Measurements from ENCODE around the gene KIF16B. TPM values are rescaled to one million over a fixed set of nuclear protein-coding genes. Genes with fewer than 3 reads are reported as not detected.

The KIF16B gene
- total and polyA plus RNA-seq, 2 of the 8 experiments (the other 6 are each of a cell fraction or from before 2014, with no cell fraction given), result 3.0 to 9.2 TPM

GRCh38 chr20:16397086-16397485, 176.2 kb downstream of the KIF16B start:
- no peaks in the 10 kb centered on the region for H3K36me3 ChIP-seq (ENCODE audit: control insufficient read depth in 2 of 4, insufficient read depth in 4 of 4, low read length in 3 of 4)
- no peaks in the 10 kb centered on the region for H3K9me3 ChIP-seq (ENCODE audit: insufficient read depth in 2 of 2, low read depth in 1 of 2, low read length in 1 of 2)
- H3K27me3 ChIP-seq (replicated peaks in 1 of 4; ENCODE audit: control insufficient read depth in 3 of 4, extremely low read depth in 1 of 4, insufficient read depth in 3 of 4, low read length in 3 of 4), result no peaks in the 10 kb centered on the region
- H3K4me3 ChIP-seq (ENCODE audit: extremely low read depth in 1 of 4, insufficient read depth in 2 of 4, low read depth in 3 of 4, low read length in 4 of 4), result no peak overlapping the region
- CTCF ChIA-PET (ENCODE audit: partially characterized antibody), result interaction anchor here (0.6 kb wide), 1 partner anchor 40 kb away, joined by 3 read pairs; no protein-coding TSS in a partner anchor
- no peak overlapping the region for H3K56ac ChIP-seq (replicated peaks; ENCODE audit: insufficient read length, low read depth, low read length)
- H2BK120ac ChIP-seq (replicated peaks; ENCODE audit: low read depth, low read length), result no peak overlapping the region
- no peak overlapping the region for H3K23ac ChIP-seq (ENCODE audit: insufficient read length)
- H3K4ac ChIP-seq (replicated peaks; ENCODE audit: insufficient read length, low read depth, low read length), result no peak overlapping the region
- H2BK5ac ChIP-seq (ENCODE audit: low read depth, low read length), result no peak overlapping the region
- no peak overlapping the region for H4K91ac ChIP-seq (replicated peaks; ENCODE audit: insufficient read length, low read length)
- no peak for FAIRE-seq
- no peaks in the 10 kb centered on the region for H3K79me1 ChIP-seq (ENCODE audit: low read depth, low read length)
- no peak overlapping the region for H4K5ac ChIP-seq (ENCODE audit: insufficient read length, low read depth, low read length)
- H2AFZ ChIP-seq (ENCODE audit: low read length), result no peak overlapping the region
- no peak overlapping the region for H3K27ac ChIP-seq (ENCODE audit: low read depth, low read length)
- no peak overlapping the region for H3K14ac ChIP-seq (ENCODE audit: insufficient read length)
- H2AK5ac ChIP-seq (ENCODE audit: low read depth, low read length), result no peak overlapping the region
- no peak overlapping the region for H3K18ac ChIP-seq (ENCODE audit: extremely low read depth, low read length)
- no peak overlapping the region for H3K4me2 ChIP-seq (ENCODE audit: insufficient read depth in 1 of 2, low read depth in 2 of 2, low read length in 2 of 2)
- H3K4me1 ChIP-seq (replicated peaks in 1 of 4; ENCODE audit: control insufficient read depth in 3 of 4, insufficient read depth in 4 of 4, low read length in 3 of 4), result peaks cover 0 to 3% (median 0%) of the 10 kb centered on the region in 4 experiments; a peak in 1 of 7 replicates
- no peak overlapping the region for H2BK15ac ChIP-seq (ENCODE audit: low read length)
- no peak overlapping the region for H3K9ac ChIP-seq (replicated peaks in 1 of 4; ENCODE audit: extremely low read depth in 1 of 4, low read depth in 3 of 4, low read length in 3 of 4)
- POLR2A ChIA-PET (ENCODE audit: partially characterized antibody), result no interaction called here
- 92% methylated on average over 4 of the region's 4 CpGs; no CpG with 5 or more reads in 1 of the 2 experiments for WGBS, 2 experiments (ENCODE audit: extremely low coverage in 1 of 2, insufficient coverage in 1 of 2, insufficient read length in 1 of 2, insufficient replicate concordance in 2 of 2, low coverage in 1 of 2, low lambda C conversion rate in 2 of 2, missing lambda C conversion rate in 1 of 2)
- H4K8ac ChIP-seq (ENCODE audit: extremely low read depth, insufficient read depth, low read length), result no peak overlapping the region
- no peaks in the 10 kb centered on the region for H3K79me2 ChIP-seq (ENCODE audit: control insufficient read depth in 1 of 2, insufficient read depth in 2 of 2, low read length in 2 of 2)
- no peak overlapping the region for H2BK20ac ChIP-seq (ENCODE audit: low read length)
- no peak overlapping the region for H2BK12ac ChIP-seq (ENCODE audit: low read depth, low read length)
- no peak for TF ChIP-seq FOSL1 (IDR thresholded peaks at IDR 0.05; ENCODE audit: insufficient read depth, low read depth, low read length)
- no peak for TF ChIP-seq TAF7 (optimal IDR thresholded peaks at IDR 0.05; ENCODE audit: borderline replicate concordance, low read depth, low read length)
- TF ChIP-seq MAFK (IDR thresholded peaks at IDR 0.05; ENCODE audit: low read depth, low read length), result no peak
- no peak for TF ChIP-seq BCL11A (IDR thresholded peaks at IDR 0.05; ENCODE audit: low read depth in 2 of 2, low read length in 2 of 2)
- no peak for TF ChIP-seq SRF (IDR thresholded peaks at IDR 0.05; ENCODE audit: low read depth, low read length)
- TF ChIP-seq HDAC2 (IDR thresholded peaks at IDR 0.05; ENCODE audit: borderline replicate concordance in 1 of 2, low read depth in 2 of 2, low read length in 2 of 2), result no peak
- no peak for TF ChIP-seq TEAD4 (IDR thresholded peaks at IDR 0.05; ENCODE audit: low read depth, low read length)
- no peak for TF ChIP-seq CBX8 (IDR thresholded peaks at IDR 0.05; ENCODE audit: borderline replicate concordance, low read depth, low read length)
- TF ChIP-seq ASH2L (IDR thresholded peaks at IDR 0.05; ENCODE audit: low read length), result no peak
- TF ChIP-seq CHD2 (IDR thresholded peaks at IDR 0.05; ENCODE audit: low read length), result no peak
- no peak for TF ChIP-seq GABPA (IDR thresholded peaks at IDR 0.05; ENCODE audit: borderline replicate concordance, insufficient read depth, low read length)
- no peak for TF ChIP-seq JUND (IDR thresholded peaks at IDR 0.05; ENCODE audit: low read length)
- no peak for TF ChIP-seq ATF2 (IDR thresholded peaks at IDR 0.05; ENCODE audit: low read length)
- no peak for DNase-seq (ENCODE audit: low read depth in 1 of 2, low spot score in 2 of 2)
- no peaks in the 10 kb centered on the region for H3K23me2 ChIP-seq (ENCODE audit: low read depth, low read length)
- no peaks in the 10 kb centered on the region for H4K20me1 ChIP-seq (replicated peaks in 1 of 2; ENCODE audit: control insufficient read depth in 1 of 2, insufficient read depth in 2 of 2, low read length in 2 of 2)

Measured in H1 (cell line).